GM20431 (cell line): Measurements from ENCODE around the gene RHOBTB3.
"Not testable (repeated sequence)": the region's sequence is repeated elsewhere in the genome, so short reads cannot be mapped to it uniquely, and the experiment has no call there.

Experiments used
- in situ Hi-C: fragments of 300-500 bp; cut with MseI, MboI; formaldehyde crosslinking; loops from one replicate; pipeline ENCODE4 v1.15.0; 2020; ENCODE audit warnings: low sequenced_read_pairs; ENCODE audit not compliant: unreplicated experiment

Gene RHOBTB3

GRCh38 chr5:95811461-95812073 is 80.4 kb downstream of the RHOBTB3 start:
- in situ Hi-C loops = not testable (repeated sequence)

- in situ Hi-C loops = no loop called here
These were observed 80.9 kb downstream of the RHOBTB3 start for GRCh38 chr5:95812074-95812471.

GRCh38 chr5:95813035-95813434 is 81.9 kb downstream of the RHOBTB3 start:
- in situ Hi-C loops = not testable (repeated sequence)

- in situ Hi-C loops = no loop called here
These were observed 84.1 kb downstream of the RHOBTB3 start for GRCh38 chr5:95815155-95815729.

GRCh38 chr5:95816341-95816740 is 85.2 kb downstream of the RHOBTB3 start:
- in situ Hi-C loops = no loop called here

- in situ Hi-C loops = no loop called here
These were observed 85.6 kb downstream of the RHOBTB3 start for GRCh38 chr5:95816776-95817175.

- in situ Hi-C loops = no loop called here
These were observed 86.3 kb downstream of the RHOBTB3 start for GRCh38 chr5:95817430-95817829.

GRCh38 chr5:95818181-95819147 is 87.3 kb downstream of the RHOBTB3 start:
- in situ Hi-C loops = no loop called here

- in situ Hi-C loops = no loop called here
These were observed 90.2 kb downstream of the RHOBTB3 start for GRCh38 chr5:95821110-95822021.

- in situ Hi-C loops = no loop called here
These were observed 91.0 kb downstream of the RHOBTB3 start for GRCh38 chr5:95822043-95822541.

GRCh38 chr5:95822542-95823181 is 91.5 kb downstream of the RHOBTB3 start, which contains the start of gene GLRX:
Gene GLRX, minus strand, starts transcription at chr5:95822726. Its CDS starts 64 bp downstream, at chr5:95822662.
- in situ Hi-C loops = no loop called here

GRCh38 chr5:95823218-95823737 is 92.1 kb downstream of the RHOBTB3 start:
- in situ Hi-C loops = no loop called here

GRCh38 chr5:95823738-95824609 is 92.8 kb downstream of the RHOBTB3 start:
- in situ Hi-C loops = no loop called here

GRCh38 chr5:95824747-95825146 is 93.6 kb downstream of the RHOBTB3 start:
- in situ Hi-C loops = loop anchor here (25.0 kb wide), 1 partner anchor 187 kb away; the partner anchor contains the start of gene RFESD

- in situ Hi-C loops = loop anchor here (25.0 kb wide), 1 partner anchor 188 kb away; the partner anchor contains the start of gene RFESD
These were observed 94.4 kb downstream of the RHOBTB3 start for GRCh38 chr5:95825495-95825894.

- in situ Hi-C loops = loop anchor here (25.0 kb wide), 1 partner anchor 190 kb away; the partner anchor contains the start of gene RFESD
These were observed 96.1 kb downstream of the RHOBTB3 start for GRCh38 chr5:95826949-95827891.

GRCh38 chr5:95827892-95828246 is 96.7 kb downstream of the RHOBTB3 start:
- in situ Hi-C loops = loop anchor here (25.0 kb wide), 1 partner anchor 191 kb away; the partner anchor contains the start of gene RFESD
